Measurements from ENCODE around the gene C14orf119. TPM values are rescaled to one million over a fixed set of nuclear protein-coding genes. Genes with fewer than 3 reads are reported as not detected.

The C14orf119 gene
- total RNA-seq, 1 experiment from 2014 or later, result 39.6 TPM

DNA sequence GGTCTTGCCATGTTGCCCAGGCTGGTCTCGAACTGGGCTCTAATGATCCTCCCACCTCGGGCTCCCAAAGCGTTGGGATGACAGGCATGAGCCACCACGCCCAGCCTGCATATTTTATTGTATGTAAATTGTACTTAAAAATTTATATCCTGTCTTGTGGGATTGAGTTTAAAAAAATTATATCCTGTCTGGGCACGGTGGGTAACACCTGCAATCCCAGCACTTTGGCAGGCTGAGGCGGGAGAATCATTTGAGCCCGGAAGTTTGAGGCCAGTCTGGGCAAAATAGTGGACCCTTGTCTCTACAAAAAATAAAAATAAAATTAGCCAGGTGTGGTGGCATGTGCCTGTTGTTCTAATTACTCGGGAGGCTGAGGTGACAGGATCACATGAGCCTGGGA, 37.7 kb downstream of the C14orf119 start:
- BruUV-seq (replicated peaks), result no TSS peak
- ChIA-PET POLR2A (no interaction called here), CTCF (interaction anchor here (0.6 to 1.5 kb wide), 3 partner anchors 11 to 135 kb away, joined by 3 to 5 read pairs (median 3); no protein-coding TSS in a partner anchor)
- Mint-ChIP-seq H3K27me3 (ENCODE audit: insufficient read depth, unreplicated experiment) (no peaks in the 10 kb centered on the region), H3K4me3 (ENCODE audit: unreplicated experiment) (no peak overlapping the region), H3K4me1 (ENCODE audit: insufficient read depth, unreplicated experiment) (peaks cover 44% of the 10 kb centered on the region), H3K36me3 (ENCODE audit: insufficient read depth, unreplicated experiment) (no peaks in the 10 kb centered on the region), H3K9me3 (ENCODE audit: unreplicated experiment) (no peaks in the 10 kb centered on the region), H3K27ac (ENCODE audit: low read depth, unreplicated experiment) (no peak overlapping the region)
- TF ChIP-seq, protein P1, sequence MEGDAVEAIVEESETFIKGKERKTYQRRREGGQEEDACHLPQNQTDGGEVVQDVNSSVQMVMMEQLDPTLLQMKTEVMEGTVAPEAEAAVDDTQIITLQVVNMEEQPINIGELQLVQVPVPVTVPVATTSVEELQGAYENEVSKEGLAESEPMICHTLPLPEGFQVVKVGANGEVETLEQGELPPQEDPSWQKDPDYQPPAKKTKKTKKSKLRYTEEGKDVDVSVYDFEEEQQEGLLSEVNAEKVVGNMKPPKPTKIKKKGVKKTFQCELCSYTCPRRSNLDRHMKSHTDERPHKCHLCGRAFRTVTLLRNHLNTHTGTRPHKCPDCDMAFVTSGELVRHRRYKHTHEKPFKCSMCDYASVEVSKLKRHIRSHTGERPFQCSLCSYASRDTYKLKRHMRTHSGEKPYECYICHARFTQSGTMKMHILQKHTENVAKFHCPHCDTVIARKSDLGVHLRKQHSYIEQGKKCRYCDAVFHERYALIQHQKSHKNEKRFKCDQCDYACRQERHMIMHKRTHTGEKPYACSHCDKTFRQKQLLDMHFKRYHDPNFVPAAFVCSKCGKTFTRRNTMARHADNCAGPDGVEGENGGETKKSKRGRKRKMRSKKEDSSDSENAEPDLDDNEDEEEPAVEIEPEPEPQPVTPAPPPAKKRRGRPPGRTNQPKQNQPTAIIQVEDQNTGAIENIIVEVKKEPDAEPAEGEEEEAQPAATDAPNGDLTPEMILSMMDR (IDR thresholded peaks at IDR 0.05; ENCODE audit: unreplicated experiment), result no peak
- no peak for DNase-seq (ENCODE audit: unreplicated experiment)
- intact Hi-C loops (cut with micrococcal nuclease), result no loop called here

DNA sequence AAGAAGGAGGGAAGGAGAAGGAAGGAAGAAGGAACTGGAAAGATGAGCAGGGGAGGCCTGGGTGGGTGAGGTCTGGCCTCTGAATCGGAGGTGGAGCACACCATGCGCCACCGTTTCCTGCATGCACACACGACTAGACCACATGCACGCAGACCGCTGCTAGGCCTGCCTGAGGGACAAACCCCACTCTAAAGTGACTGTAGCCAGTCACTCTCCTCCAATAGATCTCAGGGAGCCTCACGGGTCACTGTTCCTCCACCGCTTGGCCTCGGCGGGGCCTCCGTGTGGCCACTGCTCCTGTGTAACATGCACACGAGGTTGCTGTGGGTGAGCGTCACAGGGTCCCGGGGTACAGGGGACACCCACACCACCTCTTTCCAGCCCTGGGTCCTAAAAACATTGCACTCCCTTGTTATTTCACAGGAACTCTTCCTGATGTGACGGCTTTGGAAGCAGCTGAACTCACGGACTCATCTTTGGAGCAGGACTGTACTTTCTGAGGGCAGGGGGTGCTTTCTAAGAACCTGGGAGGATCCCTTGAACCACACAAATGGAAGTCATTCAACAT, 41.3 kb downstream of the C14orf119 start:
- CTCF ChIA-PET, result interaction anchor here (0.6 to 2.3 kb wide), 7 partner anchors 8 to 608 kb away, joined by 3 to 12 read pairs (median 3); no protein-coding TSS in a partner anchor
- POLR2A ChIA-PET, result interaction anchor here (0.7 to 3.4 kb wide), 7 partner anchors 9 to 732 kb away, joined by 3 to 18 read pairs (median 6); partner anchors contain the start of gene SLC7A8

DNA sequence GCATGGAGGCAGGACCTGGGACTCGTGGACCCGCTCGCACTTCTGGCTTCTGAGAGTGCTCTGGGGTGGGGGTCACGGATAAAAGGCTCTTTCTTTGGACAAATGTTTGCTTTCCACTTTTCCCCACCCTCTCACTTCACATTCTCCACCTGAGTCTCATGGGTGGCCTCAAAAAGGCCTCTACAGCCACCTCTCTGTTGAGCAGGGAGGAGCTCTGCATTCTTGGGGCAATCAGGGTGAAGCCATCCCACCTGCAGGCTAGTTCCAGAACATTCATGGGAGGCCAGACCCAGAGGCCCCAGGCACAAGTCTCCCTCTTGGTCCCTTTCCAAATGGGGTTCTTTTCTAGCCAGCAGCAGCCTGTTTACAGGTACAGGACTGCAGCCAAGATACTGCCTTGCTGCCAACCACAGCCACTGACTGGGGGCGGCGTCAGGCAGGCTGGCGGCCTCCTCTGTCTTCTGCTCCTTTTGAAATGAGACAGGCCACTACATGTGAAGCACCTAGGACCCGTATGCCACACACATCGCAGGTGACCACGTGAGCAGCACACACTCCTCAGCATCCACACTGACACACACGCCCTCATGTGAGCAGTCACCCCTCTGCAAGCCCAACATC, 42.0 kb downstream of the C14orf119 start:
- H3K27me3 Mint-ChIP-seq (ENCODE audit: insufficient read depth, unreplicated experiment), result no peaks in the 10 kb centered on the region
- BruUV-seq (replicated peaks), result no TSS peak
- peak overlapping the region; percentile 83 for H3K27ac Mint-ChIP-seq (ENCODE audit: low read depth, unreplicated experiment)
- peak overlapping the region; percentile 28 for H3K4me3 Mint-ChIP-seq (ENCODE audit: unreplicated experiment)
- peaks cover 42% of the 10 kb centered on the region for H3K4me1 Mint-ChIP-seq (ENCODE audit: insufficient read depth, unreplicated experiment)
- no peaks in the 10 kb centered on the region for H3K9me3 Mint-ChIP-seq (ENCODE audit: unreplicated experiment)
- intact Hi-C loops (cut with micrococcal nuclease), result no loop called here
- CTCF ChIA-PET, result interaction anchor here (0.6 to 5.8 kb wide), 12 partner anchors 13 to 71 kb away, joined by 3 to 39 read pairs (median 4); no protein-coding TSS in a partner anchor
- no peaks in the 10 kb centered on the region for H3K36me3 Mint-ChIP-seq (ENCODE audit: insufficient read depth, unreplicated experiment)
- DNase-seq (ENCODE audit: unreplicated experiment), result peak; percentile 83
- TF ChIP-seq, protein P1 (IDR thresholded peaks at IDR 0.05; ENCODE audit: unreplicated experiment), result no peak
- POLR2A ChIA-PET, result interaction anchor here (0.9 to 3.4 kb wide), 11 partner anchors 8 to 164 kb away, joined by 3 to 18 read pairs (median 6); partner anchors contain the start of gene SLC7A8

More for the DNA sequence above, 41.3 kb downstream of the C14orf119 start:
- DNase-seq (ENCODE audit: unreplicated experiment), result no peak
- TF ChIP-seq, protein P1 (IDR thresholded peaks at IDR 0.05; ENCODE audit: unreplicated experiment), result no peak
- BruUV-seq (replicated peaks), result no TSS peak
- Mint-ChIP-seq H3K9me3 (ENCODE audit: unreplicated experiment) (no peaks in the 10 kb centered on the region), H3K36me3 (ENCODE audit: insufficient read depth, unreplicated experiment) (no peaks in the 10 kb centered on the region), H3K4me3 (ENCODE audit: unreplicated experiment) (no peak overlapping the region), H3K27ac (ENCODE audit: low read depth, unreplicated experiment) (peak overlapping the region; percentile 7), H3K4me1 (ENCODE audit: insufficient read depth, unreplicated experiment) (peaks cover 35% of the 10 kb centered on the region), H3K27me3 (ENCODE audit: insufficient read depth, unreplicated experiment) (no peaks in the 10 kb centered on the region)
- intact Hi-C loops (cut with micrococcal nuclease), result no loop called here

DNA sequence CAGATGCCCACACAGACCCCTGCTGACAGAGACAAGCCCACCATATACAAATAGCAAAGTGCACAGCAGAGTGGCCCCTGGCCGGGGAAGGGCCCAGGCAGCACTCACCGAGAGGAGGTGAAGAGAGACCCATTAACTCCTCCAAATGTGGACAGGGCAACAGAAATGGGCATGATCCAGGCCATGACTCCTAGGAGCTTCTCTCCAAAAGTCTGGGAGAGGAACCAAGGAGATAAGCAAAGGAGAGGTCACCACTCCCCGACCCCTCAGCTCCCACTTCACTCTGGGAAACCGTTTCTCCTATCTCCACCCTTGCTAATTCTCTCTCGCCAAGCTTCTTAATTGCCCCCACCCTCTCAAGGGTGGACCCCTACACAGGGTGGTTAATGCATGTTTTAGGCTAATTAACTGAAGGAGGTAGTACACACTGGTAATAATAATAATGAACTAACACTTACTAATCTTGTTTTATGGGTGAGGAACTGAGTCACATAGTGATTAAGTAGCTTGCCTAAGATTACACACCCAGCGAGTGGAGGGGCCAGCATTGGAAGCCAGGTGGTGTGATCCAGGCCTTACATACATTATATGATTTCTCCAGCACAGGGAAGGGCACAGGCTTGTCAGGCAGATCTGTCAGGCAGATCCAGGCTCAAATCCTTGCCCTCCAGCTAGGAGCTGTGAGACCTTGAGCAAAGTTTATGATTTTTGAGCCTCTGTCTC, 42.7 kb downstream of the C14orf119 start:
- H3K9me3 Mint-ChIP-seq (ENCODE audit: unreplicated experiment), result no peaks in the 10 kb centered on the region
- H3K27ac Mint-ChIP-seq (ENCODE audit: low read depth, unreplicated experiment), result peak overlapping the region; percentile 83
- CTCF ChIA-PET, result interaction anchor here (0.6 to 5.8 kb wide), 17 partner anchors 12 to 100 kb away, joined by 3 to 39 read pairs (median 3); partner anchors contain the start of gene RNF212B
- no peaks in the 10 kb centered on the region for H3K27me3 Mint-ChIP-seq (ENCODE audit: insufficient read depth, unreplicated experiment)
- POLR2A ChIA-PET, result interaction anchor here (0.8 to 3.4 kb wide), 17 partner anchors 8 to 419 kb away, joined by 3 to 18 read pairs (median 6); partner anchors contain the start of genes AJUBA and SLC7A8
- peak; percentile 46 for DNase-seq (ENCODE audit: unreplicated experiment)
- TF ChIP-seq, protein P1 (IDR thresholded peaks at IDR 0.05; ENCODE audit: unreplicated experiment), result no peak
- BruUV-seq (replicated peaks), result no TSS peak
- peaks cover 45% of the 10 kb centered on the region for H3K4me1 Mint-ChIP-seq (ENCODE audit: insufficient read depth, unreplicated experiment)
- peak overlapping the region; percentile 28 for H3K4me3 Mint-ChIP-seq (ENCODE audit: unreplicated experiment)
- intact Hi-C loops (cut with micrococcal nuclease), result no loop called here
- no peaks in the 10 kb centered on the region for H3K36me3 Mint-ChIP-seq (ENCODE audit: insufficient read depth, unreplicated experiment)

Measured in MCF 10A (cell line).